ENCODE measurements around the gene ERLEC1. TPM values are rescaled to one million over a fixed set of nuclear protein-coding genes. Genes with fewer than 3 reads are reported as not detected.

ERLEC1 gene
- total RNA-seq, 1 experiment from 2014 or later: 77.4 TPM

Other genes starting within 250 kb of the ERLEC1 start
- 14.2 and 20.1 TPM in 2 replicates for gene CHAC2, start 19.2 kb upstream of the ERLEC1 start, total RNA-seq (2014; rRNA removed)
- gene ASB3, start 91 bp upstream of the ERLEC1 start, total RNA-seq (2014; rRNA removed): 16.9 and 18.7 TPM in 2 replicates
- gene GPR75, start 72.9 kb downstream of the ERLEC1 start, total RNA-seq (2014; rRNA removed): 0.51 and 0.92 TPM in 2 replicates
- gene PSME4, start 183.9 kb downstream of the ERLEC1 start, total RNA-seq (2014; rRNA removed): 27.8 and 33.5 TPM in 2 replicates

Data from LHCN-M2 (cell line).